ENCODE measurements around the gene ZNRF1. TPM values are rescaled to one million over a fixed set of nuclear protein-coding genes. Genes with fewer than 3 reads are reported as not detected.

ZNRF1 gene
- total RNA-seq, 6 experiments from 2014 or later: 10.2 to 18.8 (median 11.1) TPM

- intact Hi-C loops (cut with DNase I): no loop called here
- WGBS (ENCODE audit: insufficient coverage, low coverage, low lambda C conversion rate, missing lambda C conversion rate): 37% methylated on average over 7 of the region's 7 CpGs
Measured at GRCh38 chr16:75092777-75093176, 94.0 kb downstream of the ZNRF1 start.

GRCh38 chr16:75093598-75094540 is 95.0 kb downstream of the ZNRF1 start:
- 85% methylated on average over 4 of the region's 23 CpGs for WGBS (ENCODE audit: insufficient coverage, low coverage, low lambda C conversion rate, missing lambda C conversion rate)
- Histone ChIP-seq H3K9me3 (no peaks in the 10 kb centered on the region), H3K27me3 (no peaks in the 10 kb centered on the region), H3K27ac (no peak overlapping the region), H3K4me1 (peaks cover 0 to 12% (median 0%) of the 10 kb centered on the region in 4 donors), H3K4me3 (no peak overlapping the region), H3K36me3 (no peaks in the 10 kb centered on the region)
- no peak for TF ChIP-seq CTCF (IDR thresholded peaks at IDR 0.05)
- no peak for TF ChIP-seq POLR2A (IDR thresholded peaks at IDR 0.05)
- intact Hi-C loops (cut with DNase I): no loop called here
- DNase-seq (no peak), ATAC-seq (no peak)

More at GRCh38 chr16:75092777-75093176, 94.0 kb downstream of the ZNRF1 start:
- no peak for DNase-seq
- H3K27ac ChIP-seq: no peak overlapping the region
- H3K4me3 ChIP-seq: no peak overlapping the region
- no peaks in the 10 kb centered on the region for H3K36me3 ChIP-seq
- peaks cover 0 to 18% (median 2%) of the 10 kb centered on the region in 4 donors for H3K4me1 ChIP-seq
- TF ChIP-seq CTCF (IDR thresholded peaks at IDR 0.05) (no peak), POLR2A (IDR thresholded peaks at IDR 0.05) (no peak)
- peak; percentile 60 to 88 (median 77) for ATAC-seq
- no peaks in the 10 kb centered on the region for H3K27me3 ChIP-seq
- H3K9me3 ChIP-seq: no peaks in the 10 kb centered on the region

GRCh38 chr16:75095204-75095621 is 96.4 kb downstream of the ZNRF1 start:
- intact Hi-C loops (cut with DNase I): no loop called here
- WGBS (ENCODE audit: insufficient coverage, low coverage, low lambda C conversion rate, missing lambda C conversion rate): 96% methylated on average over 8 of the region's 14 CpGs
- TF ChIP-seq CTCF (IDR thresholded peaks at IDR 0.05) (no peak), POLR2A (IDR thresholded peaks at IDR 0.05) (no peak)
- no peaks in the 10 kb centered on the region for H3K36me3 ChIP-seq
- H3K27me3 ChIP-seq: no peaks in the 10 kb centered on the region
- H3K4me3 ChIP-seq: no peak overlapping the region
- H3K4me1 ChIP-seq: peaks cover 0 to 12% (median 0%) of the 10 kb centered on the region in 4 donors
- ATAC-seq (no peak), DNase-seq (no peak)
- H3K9me3 ChIP-seq: no peaks in the 10 kb centered on the region
- no peak overlapping the region for H3K27ac ChIP-seq

- H3K27me3 ChIP-seq: no peaks in the 10 kb centered on the region
- intact Hi-C loops (cut with DNase I): no loop called here
- H3K4me1 ChIP-seq: peaks cover 0 to 12% (median 0%) of the 10 kb centered on the region in 4 donors
- H3K4me3 ChIP-seq: no peak overlapping the region
- no peaks in the 10 kb centered on the region for H3K9me3 ChIP-seq
- H3K27ac ChIP-seq: no peak overlapping the region
- no peak for DNase-seq
- no peak for ATAC-seq
- H3K36me3 ChIP-seq: no peaks in the 10 kb centered on the region
- TF ChIP-seq CTCF (IDR thresholded peaks at IDR 0.05) (peak in 2 of 4 donors; percentile 5 to 12), POLR2A (IDR thresholded peaks at IDR 0.05) (no peak)
- 92% methylated on average over 2 of the region's 6 CpGs for WGBS (ENCODE audit: insufficient coverage, low coverage, low lambda C conversion rate, missing lambda C conversion rate)
Measured at GRCh38 chr16:75096656-75097055, 97.8 kb downstream of the ZNRF1 start.

All from right lobe of liver (tissue), 6 donors.